Jurkat, Clone E6-1 (cell line): ENCODE data around the gene FARP1.

Experiments used
- DNase-seq: peaks from one replicate; pipeline ENCODE4 v3.0.0-alpha.2; 2011; ENCODE audit warnings: low read depth, low spot score
- H3K4me3 ChIP-seq: 2 replicates; pipeline ENCODE4 v1.5.1; 2011; ENCODE audit warnings: mild to moderate bottlenecking, low read length, control low read depth, moderate library complexity

FARP1 gene

GRCh38 chr13:98169331-98169730 is 26.4 kb downstream of the FARP1 start:
- DNase-seq: no peak
- no peak overlapping the region for H3K4me3 ChIP-seq

- no peak for DNase-seq
- no peak overlapping the region for H3K4me3 ChIP-seq
Measured at GRCh38 chr13:98171900-98172589, 29.2 kb downstream of the FARP1 start.

- H3K4me3 ChIP-seq: no peak overlapping the region
- no peak for DNase-seq
Measured at GRCh38 chr13:98172590-98173422, 29.9 kb downstream of the FARP1 start.

- no peak for DNase-seq
- no peak overlapping the region for H3K4me3 ChIP-seq
Measured at GRCh38 chr13:98173431-98174152, 30.7 kb downstream of the FARP1 start.

- H3K4me3 ChIP-seq: no peak overlapping the region
- no peak for DNase-seq
Measured at GRCh38 chr13:98174307-98174706, 31.4 kb downstream of the FARP1 start.

- DNase-seq: no peak
- H3K4me3 ChIP-seq: no peak overlapping the region
Measured at GRCh38 chr13:98175043-98175442, 32.1 kb downstream of the FARP1 start.

- no peak overlapping the region for H3K4me3 ChIP-seq
- no peak for DNase-seq
Measured at GRCh38 chr13:98175823-98176222, 32.9 kb downstream of the FARP1 start.

GRCh38 chr13:98176777-98177608 is 34.1 kb downstream of the FARP1 start, which contains the start of gene RNF113B:
Gene RNF113B, minus strand, starts transcription at chr13:98177269. Its CDS starts 33 bp downstream, at chr13:98177236.
- DNase-seq: no peak
- H3K4me3 ChIP-seq: no peak within 1 kb of the TSS

GRCh38 chr13:98180092-98180491 is 37.2 kb downstream of the FARP1 start:
- no peak overlapping the region for H3K4me3 ChIP-seq
- DNase-seq: no peak

GRCh38 chr13:98181111-98181815 is 38.4 kb downstream of the FARP1 start:
- DNase-seq: no peak
- no peak overlapping the region for H3K4me3 ChIP-seq

GRCh38 chr13:98182153-98182552 is 39.3 kb downstream of the FARP1 start:
- no peak for DNase-seq
- no peak overlapping the region for H3K4me3 ChIP-seq

- no peak for DNase-seq
Measured at GRCh38 chr13:98182589-98182988, 39.7 kb downstream of the FARP1 start.

GRCh38 chr13:98184792-98185191 is 41.9 kb downstream of the FARP1 start:
- no peak for DNase-seq
- no peak overlapping the region for H3K4me3 ChIP-seq

More at GRCh38 chr13:98182589-98182988, 39.7 kb downstream of the FARP1 start:
- no peak overlapping the region for H3K4me3 ChIP-seq

GRCh38 chr13:98187155-98187964 is 44.5 kb downstream of the FARP1 start:
- DNase-seq: no peak
- H3K4me3 ChIP-seq: no peak overlapping the region

GRCh38 chr13:98187965-98188261 is 45.0 kb downstream of the FARP1 start:
- H3K4me3 ChIP-seq: no peak overlapping the region
- DNase-seq: no peak

GRCh38 chr13:98188544-98189166 is 45.8 kb downstream of the FARP1 start:
- DNase-seq: no peak
- H3K4me3 ChIP-seq: no peak overlapping the region

GRCh38 chr13:98189841-98190505 is 47.1 kb downstream of the FARP1 start:
- no peak overlapping the region for H3K4me3 ChIP-seq
- DNase-seq: no peak
